Measurements from ENCODE around the gene KLHL40. TPM values are rescaled to one million over a fixed set of nuclear protein-coding genes. Genes with fewer than 3 reads are reported as not detected.
A peak's percentile ranks its signal among the peaks of the same experiment; 100 is the strongest.

Gene KLHL40
- not detected for total RNA-seq

- H3K36me3 Mint-ChIP-seq, result no peaks in the 10 kb centered on the region
- peak within 1 kb of the TSS; percentile 68 for H3K4me3 Mint-ChIP-seq
- POLR2A ChIA-PET, result no interaction called here
- H3K27me3 Mint-ChIP-seq, result peaks cover 32% of the 10 kb centered on the region
- H3K27ac Mint-ChIP-seq, result no peak within 1 kb of the TSS
- H3K4me1 Mint-ChIP-seq, result peaks cover 2% of the 10 kb centered on the region
- DNase-seq (peak; percentile 18), ATAC-seq (ENCODE audit: low read depth) (no peak)
- H3K9me3 Mint-ChIP-seq, result no peaks in the 10 kb centered on the region
These were observed at the start of gene KLHL40 for GRCh38 chr3:42685363-42685881. Gene KLHL40, plus strand, starts transcription at chr3:42685537. Its CDS starts 82 bp downstream, at chr3:42685619.

GRCh38 chr3:42637001-42637400 is 48.3 kb upstream of the KLHL40 start:
- no peak overlapping the region for H3K27ac Mint-ChIP-seq
- H3K4me3 Mint-ChIP-seq, result no peak overlapping the region
- POLR2A ChIA-PET, result interaction anchor here (1.1 to 1.4 kb wide), 2 partner anchors 37 to 135 kb away, joined by 3 to 5 read pairs; partner anchors contain the start of genes NKTR and VIPR1
- DNase-seq, result no peak
- H3K27me3 Mint-ChIP-seq, result no peaks in the 10 kb centered on the region
- H3K9me3 Mint-ChIP-seq, result no peaks in the 10 kb centered on the region
- peaks cover 10% of the 10 kb centered on the region for H3K4me1 Mint-ChIP-seq
- ATAC-seq (ENCODE audit: low read depth), result no peak
- peaks cover 20% of the 10 kb centered on the region for H3K36me3 Mint-ChIP-seq

- Mint-ChIP-seq H3K27ac (no peak overlapping the region), H3K4me3 (no peak overlapping the region), H3K4me1 (peaks cover 10% of the 10 kb centered on the region), H3K36me3 (peaks cover 29% of the 10 kb centered on the region), H3K27me3 (no peaks in the 10 kb centered on the region), H3K9me3 (no peaks in the 10 kb centered on the region)
- DNase-seq, result peak; percentile 27
- POLR2A ChIA-PET, result interaction anchor here (1.4 kb wide), 1 partner anchor 136 kb away, joined by 3 read pairs; the partner anchor contains the start of gene VIPR1
- peak; percentile 79 for ATAC-seq (ENCODE audit: low read depth)
These were observed 46.9 kb upstream of the KLHL40 start for GRCh38 chr3:42638339-42638842.

- Mint-ChIP-seq H3K36me3 (peaks cover 28% of the 10 kb centered on the region), H3K27ac (no peak overlapping the region), H3K27me3 (no peaks in the 10 kb centered on the region), H3K9me3 (no peaks in the 10 kb centered on the region), H3K4me1 (peaks cover 6% of the 10 kb centered on the region), H3K4me3 (no peak overlapping the region)
- DNase-seq (no peak), ATAC-seq (ENCODE audit: low read depth) (no peak)
- POLR2A ChIA-PET, result no interaction called here
These were observed 46.1 kb upstream of the KLHL40 start for GRCh38 chr3:42639192-42639591.

- POLR2A ChIA-PET, result no interaction called here
- H3K27ac Mint-ChIP-seq, result peak overlapping the region; percentile 68
- no peaks in the 10 kb centered on the region for H3K9me3 Mint-ChIP-seq
- peaks cover 35% of the 10 kb centered on the region for H3K36me3 Mint-ChIP-seq
- DNase-seq, result no peak
- ATAC-seq (ENCODE audit: low read depth), result no peak
- H3K27me3 Mint-ChIP-seq, result no peaks in the 10 kb centered on the region
- H3K4me1 Mint-ChIP-seq, result peaks cover 6% of the 10 kb centered on the region
- H3K4me3 Mint-ChIP-seq, result no peak overlapping the region
These were observed 45.2 kb upstream of the KLHL40 start for GRCh38 chr3:42640129-42640528.

- Mint-ChIP-seq H3K4me3 (no peak overlapping the region), H3K27me3 (no peaks in the 10 kb centered on the region), H3K27ac (peak overlapping the region; percentile 68), H3K4me1 (peaks cover 6% of the 10 kb centered on the region), H3K9me3 (no peaks in the 10 kb centered on the region), H3K36me3 (peaks cover 36% of the 10 kb centered on the region)
- POLR2A ChIA-PET, result no interaction called here
- ATAC-seq (ENCODE audit: low read depth) (no peak), DNase-seq (no peak)
These were observed 44.5 kb upstream of the KLHL40 start for GRCh38 chr3:42640771-42641370.

- H3K4me3 Mint-ChIP-seq, result no peak overlapping the region
- DNase-seq (no peak), ATAC-seq (ENCODE audit: low read depth) (no peak)
- peaks cover 23% of the 10 kb centered on the region for H3K4me1 Mint-ChIP-seq
- H3K9me3 Mint-ChIP-seq, result no peaks in the 10 kb centered on the region
- H3K27ac Mint-ChIP-seq, result no peak overlapping the region
- peaks cover 32% of the 10 kb centered on the region for H3K36me3 Mint-ChIP-seq
- POLR2A ChIA-PET, result interaction anchor here (1.3 kb wide), 1 partner anchor 47 kb away, joined by 4 read pairs; the partner anchor contains the start of gene NKTR
- no peaks in the 10 kb centered on the region for H3K27me3 Mint-ChIP-seq
These were observed 37.4 kb upstream of the KLHL40 start for GRCh38 chr3:42647821-42648459.

GRCh38 chr3:42649006-42649405 is 36.3 kb upstream of the KLHL40 start:
- Mint-ChIP-seq H3K4me1 (peaks cover 30% of the 10 kb centered on the region), H3K36me3 (peaks cover 25% of the 10 kb centered on the region), H3K27me3 (no peaks in the 10 kb centered on the region), H3K4me3 (no peak overlapping the region), H3K27ac (no peak overlapping the region), H3K9me3 (no peaks in the 10 kb centered on the region)
- ATAC-seq (ENCODE audit: low read depth) (no peak), DNase-seq (no peak)
- POLR2A ChIA-PET, result no interaction called here

- Mint-ChIP-seq H3K27me3 (no peaks in the 10 kb centered on the region), H3K9me3 (no peaks in the 10 kb centered on the region), H3K4me1 (peaks cover 30% of the 10 kb centered on the region), H3K27ac (no peak overlapping the region), H3K36me3 (peaks cover 20% of the 10 kb centered on the region), H3K4me3 (no peak overlapping the region)
- POLR2A ChIA-PET, result no interaction called here
- ATAC-seq (ENCODE audit: low read depth) (no peak), DNase-seq (no peak)
These were observed 35.6 kb upstream of the KLHL40 start for GRCh38 chr3:42649783-42650182.

- POLR2A ChIA-PET, result interaction anchor here (1.8 to 2.1 kb wide), 3 partner anchors 51 to 69 kb away, joined by 5 to 7 read pairs (median 7); partner anchors contain the start of genes NKTR, SEC22C and SS18L2
- H3K27me3 Mint-ChIP-seq, result peaks cover 4% of the 10 kb centered on the region
- ATAC-seq (ENCODE audit: low read depth) (no peak), DNase-seq (no peak)
- no peak overlapping the region for H3K4me3 Mint-ChIP-seq
- H3K4me1 Mint-ChIP-seq, result peaks cover 30% of the 10 kb centered on the region
- H3K36me3 Mint-ChIP-seq, result peaks cover 15% of the 10 kb centered on the region
- H3K27ac Mint-ChIP-seq, result peak overlapping the region; percentile 68
- H3K9me3 Mint-ChIP-seq, result no peaks in the 10 kb centered on the region
These were observed 33.9 kb upstream of the KLHL40 start for GRCh38 chr3:42651248-42652091.

GRCh38 chr3:42652251-42652610 is 33.1 kb upstream of the KLHL40 start:
- Mint-ChIP-seq H3K4me1 (peaks cover 26% of the 10 kb centered on the region), H3K9me3 (no peaks in the 10 kb centered on the region), H3K27me3 (peaks cover 4% of the 10 kb centered on the region), H3K36me3 (peaks cover 10% of the 10 kb centered on the region), H3K27ac (peak overlapping the region; percentile 68), H3K4me3 (no peak overlapping the region)
- POLR2A ChIA-PET, result interaction anchor here (1.8 to 2.1 kb wide), 3 partner anchors 52 to 70 kb away, joined by 5 to 7 read pairs (median 7); partner anchors contain the start of genes NKTR, SEC22C and SS18L2
- DNase-seq (no peak), ATAC-seq (ENCODE audit: low read depth) (peak; percentile 25)

GRCh38 chr3:42652611-42653302 is 32.6 kb upstream of the KLHL40 start:
- Mint-ChIP-seq H3K4me3 (peak overlapping the region; percentile 85), H3K27me3 (peaks cover 4% of the 10 kb centered on the region), H3K36me3 (peaks cover 9% of the 10 kb centered on the region), H3K4me1 (peaks cover 24% of the 10 kb centered on the region), H3K27ac (peak overlapping the region; percentile 68), H3K9me3 (no peaks in the 10 kb centered on the region)
- DNase-seq (no peak), ATAC-seq (ENCODE audit: low read depth) (peak; percentile 52)
- POLR2A ChIA-PET, result interaction anchor here (1.8 to 2.1 kb wide), 3 partner anchors 52 to 70 kb away, joined by 5 to 7 read pairs (median 7); partner anchors contain the start of genes NKTR, SEC22C and SS18L2

All from activated naive CD8-positive, alpha-beta T cell treated with anti-CD3 and anti-CD28 coated beads, Interleukin-2, amount 10 ng/mL, durations not matched to agents 7 days and 5 days (primary cell).